ENCODE measurements around the gene CLEC17A.
"Not testable (repeated sequence)": the region's sequence is repeated elsewhere in the genome, so short reads cannot be mapped to it uniquely, and the experiment has no call there.

CLEC17A gene

GRCh38 chr19:14580623-14581237, 2.2 kb upstream of the CLEC17A start:
- H3K9me3 ChIP-seq (ENCODE audit: control insufficient read depth in 2 of 2, low read length in 2 of 2): no peaks in the 10 kb centered on the region
- H3K4me3 ChIP-seq (ENCODE audit: low read length in 2 of 2): no peak overlapping the region
- no peak overlapping the region for H3K9ac ChIP-seq (ENCODE audit: low read depth in 1 of 2, low read length in 2 of 2)
- no peaks in the 10 kb centered on the region for H3K27me3 ChIP-seq (ENCODE audit: control insufficient read depth in 2 of 2, insufficient read depth in 2 of 2, low read length in 2 of 2)
- H3K4me1 ChIP-seq (ENCODE audit: control insufficient read depth in 2 of 2, insufficient read depth in 2 of 2, low read length in 2 of 2): no peaks in the 10 kb centered on the region
- H3K27ac ChIP-seq (ENCODE audit: low read depth in 2 of 2, low read length in 2 of 2): no peak overlapping the region
- no peaks in the 10 kb centered on the region for H3K36me3 ChIP-seq (ENCODE audit: control insufficient read depth in 2 of 2, insufficient read depth in 2 of 2, low read length in 2 of 2)

- not testable (repeated sequence) for H3K4me3 ChIP-seq (ENCODE audit: low read length in 2 of 2); H3K4me1 ChIP-seq (ENCODE audit: control insufficient read depth in 2 of 2, insufficient read depth in 2 of 2, low read length in 2 of 2); H3K36me3 ChIP-seq (ENCODE audit: control insufficient read depth in 2 of 2, insufficient read depth in 2 of 2, low read length in 2 of 2); H3K27me3 ChIP-seq (ENCODE audit: control insufficient read depth in 2 of 2, insufficient read depth in 2 of 2, low read length in 2 of 2); H3K27ac ChIP-seq (ENCODE audit: low read depth in 2 of 2, low read length in 2 of 2); H3K9ac ChIP-seq (ENCODE audit: low read depth in 1 of 2, low read length in 2 of 2); H3K9me3 ChIP-seq (ENCODE audit: control insufficient read depth in 2 of 2, low read length in 2 of 2)
These were observed 1.5 kb downstream of the CLEC17A start for GRCh38 chr19:14584372-14584771.

- not testable (repeated sequence) for H3K27me3 ChIP-seq (ENCODE audit: control insufficient read depth in 2 of 2, insufficient read depth in 2 of 2, low read length in 2 of 2); H3K4me3 ChIP-seq (ENCODE audit: low read length in 2 of 2); H3K9me3 ChIP-seq (ENCODE audit: control insufficient read depth in 2 of 2, low read length in 2 of 2); H3K9ac ChIP-seq (ENCODE audit: low read depth in 1 of 2, low read length in 2 of 2); H3K36me3 ChIP-seq (ENCODE audit: control insufficient read depth in 2 of 2, insufficient read depth in 2 of 2, low read length in 2 of 2); H3K27ac ChIP-seq (ENCODE audit: low read depth in 2 of 2, low read length in 2 of 2); H3K4me1 ChIP-seq (ENCODE audit: control insufficient read depth in 2 of 2, insufficient read depth in 2 of 2, low read length in 2 of 2)
These were observed 2.3 kb downstream of the CLEC17A start for GRCh38 chr19:14585187-14585586.

DNA sequence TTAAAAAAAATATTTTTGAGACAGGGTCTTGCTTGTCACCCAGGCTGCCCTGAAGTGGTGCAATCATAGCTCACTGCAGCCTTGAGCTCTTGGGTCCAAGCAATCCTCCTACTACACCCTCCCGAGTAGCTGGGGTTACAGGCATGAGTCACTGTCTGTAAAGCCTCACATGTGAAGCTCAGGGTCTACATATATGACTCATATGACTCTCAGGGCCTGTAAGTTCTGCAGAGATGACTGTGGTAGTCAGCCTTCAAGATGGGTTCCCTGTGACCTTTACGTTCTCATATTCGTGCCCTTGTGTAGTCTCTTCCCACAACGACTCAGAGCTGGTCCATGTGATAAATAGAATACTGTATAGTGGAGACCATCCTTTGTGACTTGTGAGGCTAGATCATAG, 6.5 kb downstream of the CLEC17A start:
- not testable (repeated sequence) for H3K4me1 ChIP-seq (ENCODE audit: control insufficient read depth in 2 of 2, insufficient read depth in 2 of 2, low read length in 2 of 2); H3K27me3 ChIP-seq (ENCODE audit: control insufficient read depth in 2 of 2, insufficient read depth in 2 of 2, low read length in 2 of 2); H3K36me3 ChIP-seq (ENCODE audit: control insufficient read depth in 2 of 2, insufficient read depth in 2 of 2, low read length in 2 of 2); H3K27ac ChIP-seq (ENCODE audit: low read depth in 2 of 2, low read length in 2 of 2); H3K4me3 ChIP-seq (ENCODE audit: low read length in 2 of 2); H3K9me3 ChIP-seq (ENCODE audit: control insufficient read depth in 2 of 2, low read length in 2 of 2); H3K9ac ChIP-seq (ENCODE audit: low read depth in 1 of 2, low read length in 2 of 2)

DNA sequence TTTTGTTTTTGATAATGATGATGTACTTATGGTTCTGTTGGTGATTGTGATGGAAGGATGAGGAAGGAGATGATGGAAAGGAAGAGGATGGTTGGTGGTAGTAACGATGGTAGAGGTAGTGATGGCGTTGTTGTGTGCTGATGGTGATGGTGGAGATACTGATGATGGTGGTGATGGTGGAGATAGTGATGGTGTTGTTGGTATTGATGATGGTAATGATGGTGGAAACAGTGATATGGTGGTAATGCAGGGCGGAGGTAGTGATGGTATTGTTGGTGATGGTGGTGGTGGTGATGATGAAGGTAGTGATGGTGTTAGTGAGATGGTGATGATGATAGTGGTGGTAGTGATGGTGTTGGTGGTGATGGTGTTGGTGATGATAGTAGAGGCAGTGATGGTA, 12.7 kb downstream of the CLEC17A start:
- Histone ChIP-seq H3K4me1 (ENCODE audit: control insufficient read depth in 2 of 2, insufficient read depth in 2 of 2, low read length in 2 of 2) (no peaks in the 10 kb centered on the region), H3K36me3 (ENCODE audit: control insufficient read depth in 2 of 2, insufficient read depth in 2 of 2, low read length in 2 of 2) (no peaks in the 10 kb centered on the region), H3K27me3 (ENCODE audit: control insufficient read depth in 2 of 2, insufficient read depth in 2 of 2, low read length in 2 of 2) (no peaks in the 10 kb centered on the region), H3K9me3 (ENCODE audit: control insufficient read depth in 2 of 2, low read length in 2 of 2) (no peaks in the 10 kb centered on the region), H3K27ac (ENCODE audit: low read depth in 2 of 2, low read length in 2 of 2) (no peak overlapping the region), H3K9ac (ENCODE audit: low read depth in 1 of 2, low read length in 2 of 2) (no peak overlapping the region), H3K4me3 (ENCODE audit: low read length in 2 of 2) (no peak overlapping the region)

DNA sequence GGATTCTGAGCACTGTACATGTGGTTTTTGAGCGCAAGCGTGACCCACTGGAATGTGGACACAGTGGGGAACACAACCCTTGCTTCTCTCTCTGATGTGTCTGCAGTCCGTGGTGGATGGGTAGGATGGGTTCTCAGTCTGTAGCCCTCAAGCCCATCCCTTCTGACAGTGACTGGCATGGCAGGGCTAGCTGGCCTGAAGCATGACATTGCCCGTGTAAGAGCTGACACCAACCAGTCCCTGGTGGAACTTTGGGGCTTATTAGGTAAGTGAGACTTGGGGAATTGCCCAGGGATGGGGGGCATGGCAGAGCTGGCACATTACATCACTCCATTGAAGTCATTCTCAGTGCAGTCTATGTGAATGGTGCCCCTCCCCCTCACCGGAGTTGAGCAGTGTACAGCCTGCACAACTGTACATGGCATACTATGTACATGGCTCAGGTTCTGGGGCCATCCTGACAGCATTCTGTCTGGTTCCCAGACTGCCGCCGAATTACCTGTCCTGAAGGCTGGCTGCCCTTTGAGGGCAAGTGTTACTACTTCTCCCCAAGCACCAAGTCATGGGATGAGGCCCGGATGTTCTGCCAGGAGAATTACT, 16.8 kb downstream of the CLEC17A start:
- Histone ChIP-seq H3K9me3 (ENCODE audit: control insufficient read depth in 2 of 2, low read length in 2 of 2) (no peaks in the 10 kb centered on the region), H3K9ac (ENCODE audit: low read depth in 1 of 2, low read length in 2 of 2) (no peak overlapping the region), H3K36me3 (ENCODE audit: control insufficient read depth in 2 of 2, insufficient read depth in 2 of 2, low read length in 2 of 2) (no peaks in the 10 kb centered on the region), H3K4me3 (ENCODE audit: low read length in 2 of 2) (no peak overlapping the region), H3K4me1 (ENCODE audit: control insufficient read depth in 2 of 2, insufficient read depth in 2 of 2, low read length in 2 of 2) (no peaks in the 10 kb centered on the region), H3K27me3 (ENCODE audit: control insufficient read depth in 2 of 2, insufficient read depth in 2 of 2, low read length in 2 of 2) (no peaks in the 10 kb centered on the region), H3K27ac (ENCODE audit: low read depth in 2 of 2, low read length in 2 of 2) (no peak overlapping the region)

- Histone ChIP-seq H3K4me1 (ENCODE audit: control insufficient read depth in 2 of 2, insufficient read depth in 2 of 2, low read length in 2 of 2) (no peaks in the 10 kb centered on the region), H3K27me3 (ENCODE audit: control insufficient read depth in 2 of 2, insufficient read depth in 2 of 2, low read length in 2 of 2) (no peaks in the 10 kb centered on the region), H3K9ac (ENCODE audit: low read depth in 1 of 2, low read length in 2 of 2) (no peak overlapping the region), H3K9me3 (ENCODE audit: control insufficient read depth in 2 of 2, low read length in 2 of 2) (no peaks in the 10 kb centered on the region), H3K36me3 (ENCODE audit: control insufficient read depth in 2 of 2, insufficient read depth in 2 of 2, low read length in 2 of 2) (no peaks in the 10 kb centered on the region), H3K4me3 (ENCODE audit: low read length in 2 of 2) (no peak overlapping the region), H3K27ac (ENCODE audit: low read depth in 2 of 2, low read length in 2 of 2) (no peak overlapping the region)
These were observed 21.1 kb downstream of the CLEC17A start for GRCh38 chr19:14603990-14604387.

- Histone ChIP-seq H3K27ac (ENCODE audit: low read depth in 2 of 2, low read length in 2 of 2) (no peak overlapping the region), H3K9me3 (ENCODE audit: control insufficient read depth in 2 of 2, low read length in 2 of 2) (no peaks in the 10 kb centered on the region), H3K27me3 (ENCODE audit: control insufficient read depth in 2 of 2, insufficient read depth in 2 of 2, low read length in 2 of 2) (no peaks in the 10 kb centered on the region), H3K9ac (ENCODE audit: low read depth in 1 of 2, low read length in 2 of 2) (no peak overlapping the region), H3K4me1 (ENCODE audit: control insufficient read depth in 2 of 2, insufficient read depth in 2 of 2, low read length in 2 of 2) (no peaks in the 10 kb centered on the region), H3K4me3 (ENCODE audit: low read length in 2 of 2) (no peak overlapping the region), H3K36me3 (ENCODE audit: control insufficient read depth in 2 of 2, insufficient read depth in 2 of 2, low read length in 2 of 2) (no peaks in the 10 kb centered on the region)
These were observed 23.7 kb downstream of the CLEC17A start for GRCh38 chr19:14606627-14607026.

DNA sequence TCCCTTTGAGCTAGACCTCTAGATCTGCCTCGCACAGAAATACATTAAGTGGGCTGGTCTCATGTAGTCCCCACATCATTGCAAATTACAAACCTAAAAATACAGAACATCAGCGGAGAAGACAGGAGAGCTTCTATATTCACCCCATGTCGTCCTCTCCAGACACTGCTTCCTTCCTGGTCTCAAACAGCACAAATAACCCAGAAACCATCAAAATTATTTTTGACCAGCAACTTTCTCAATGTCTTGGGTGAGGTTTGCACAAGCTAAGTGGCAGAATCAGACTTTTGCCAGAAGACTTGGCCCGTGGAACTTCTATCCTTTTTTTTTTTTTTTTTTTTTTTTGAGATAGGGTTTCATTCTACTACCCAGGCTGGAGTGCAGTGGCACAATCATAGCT, 28.2 kb downstream of the CLEC17A start:
- Histone ChIP-seq H3K36me3 (ENCODE audit: control insufficient read depth in 2 of 2, insufficient read depth in 2 of 2, low read length in 2 of 2) (no peaks in the 10 kb centered on the region), H3K9ac (ENCODE audit: low read depth in 1 of 2, low read length in 2 of 2) (no peak overlapping the region), H3K27ac (ENCODE audit: low read depth in 2 of 2, low read length in 2 of 2) (no peak overlapping the region), H3K4me1 (ENCODE audit: control insufficient read depth in 2 of 2, insufficient read depth in 2 of 2, low read length in 2 of 2) (no peaks in the 10 kb centered on the region), H3K9me3 (ENCODE audit: control insufficient read depth in 2 of 2, low read length in 2 of 2) (no peaks in the 10 kb centered on the region), H3K27me3 (ENCODE audit: control insufficient read depth in 2 of 2, insufficient read depth in 2 of 2, low read length in 2 of 2) (no peaks in the 10 kb centered on the region), H3K4me3 (ENCODE audit: low read length in 2 of 2) (no peak overlapping the region)

- not testable (repeated sequence) for H3K4me3 ChIP-seq (ENCODE audit: low read length in 2 of 2); H3K9me3 ChIP-seq (ENCODE audit: control insufficient read depth in 2 of 2, low read length in 2 of 2); H3K4me1 ChIP-seq (ENCODE audit: control insufficient read depth in 2 of 2, insufficient read depth in 2 of 2, low read length in 2 of 2); H3K9ac ChIP-seq (ENCODE audit: low read depth in 1 of 2, low read length in 2 of 2); H3K36me3 ChIP-seq (ENCODE audit: control insufficient read depth in 2 of 2, insufficient read depth in 2 of 2, low read length in 2 of 2); H3K27ac ChIP-seq (ENCODE audit: low read depth in 2 of 2, low read length in 2 of 2); H3K27me3 ChIP-seq (ENCODE audit: control insufficient read depth in 2 of 2, insufficient read depth in 2 of 2, low read length in 2 of 2)
These were observed 29.4 kb downstream of the CLEC17A start for GRCh38 chr19:14612242-14612641.

- no peaks in the 10 kb centered on the region for H3K27me3 ChIP-seq (ENCODE audit: control insufficient read depth in 2 of 2, insufficient read depth in 2 of 2, low read length in 2 of 2)
- H3K9ac ChIP-seq (ENCODE audit: low read depth in 1 of 2, low read length in 2 of 2): no peak overlapping the region
- H3K27ac ChIP-seq (ENCODE audit: low read depth in 2 of 2, low read length in 2 of 2): no peak overlapping the region
- no peak overlapping the region for H3K4me3 ChIP-seq (ENCODE audit: low read length in 2 of 2)
- no peaks in the 10 kb centered on the region for H3K36me3 ChIP-seq (ENCODE audit: control insufficient read depth in 2 of 2, insufficient read depth in 2 of 2, low read length in 2 of 2)
- no peaks in the 10 kb centered on the region for H3K4me1 ChIP-seq (ENCODE audit: control insufficient read depth in 2 of 2, insufficient read depth in 2 of 2, low read length in 2 of 2)
- no peaks in the 10 kb centered on the region for H3K9me3 ChIP-seq (ENCODE audit: control insufficient read depth in 2 of 2, low read length in 2 of 2)
These were observed 29.8 kb downstream of the CLEC17A start for GRCh38 chr19:14612657-14613056.
